ENCODE results near the gene CCIN. TPM values are rescaled to one million over a fixed set of nuclear protein-coding genes. Genes with fewer than 3 reads are reported as not detected.
"Not testable (repeated sequence)": the region's sequence is repeated elsewhere in the genome, so short reads cannot be mapped to it uniquely, and the experiment has no call there.

Gene CCIN
- total and polyA plus RNA-seq, 3 experiments from 2014 or later, result 0.14 TPM; not detected in 2

DNA sequence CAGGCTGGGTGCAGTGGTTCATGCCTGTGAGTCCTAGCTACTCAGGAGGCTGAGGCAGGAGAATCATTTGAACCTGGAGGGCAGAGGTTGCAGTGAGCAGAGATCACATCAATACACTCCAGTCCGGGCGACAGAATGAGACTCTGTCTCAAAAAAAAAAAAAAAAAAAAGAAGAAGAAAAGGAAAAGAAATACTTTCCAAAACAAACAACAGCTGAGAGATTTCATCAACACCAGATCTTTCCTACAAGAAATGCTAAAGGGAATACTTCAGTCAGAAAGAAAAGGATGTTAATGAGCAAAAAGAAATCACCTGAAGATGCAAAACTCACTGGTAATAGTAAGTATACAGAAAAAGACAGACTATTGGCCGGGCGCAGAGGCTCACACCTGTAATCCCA lies 8.4 kb downstream of the CCIN start:
- Histone ChIP-seq H3K4me1 (ENCODE audit: insufficient read depth, low read length) (no peaks in the 10 kb centered on the region), H3K9me3 (ENCODE audit: low read length) (no peaks in the 10 kb centered on the region), H3K27me3 (ENCODE audit: insufficient read depth, low read length, poor library complexity, severe bottlenecking) (no peaks in the 10 kb centered on the region), H3K36me3 (ENCODE audit: insufficient read depth, low read length) (no peaks in the 10 kb centered on the region), H3K27ac (ENCODE audit: low read depth, low read length) (no peak overlapping the region), H3K4me3 (ENCODE audit: low read length) (no peak overlapping the region)
- CTCF ChIA-PET, result interaction anchor here (1.1 kb wide), 1 partner anchor 13 kb away, joined by 4 read pairs; the partner anchor contains the start of gene CLTA
- Mint-ChIP-seq H3K4me1 (peaks cover 0 to 3% (median 0%) of the 10 kb centered on the region in 3 donors), H3K4me3 (no peak overlapping the region), H3K27me3 (peaks cover 6 to 8% of the 10 kb centered on the region in 2 donors), H3K27ac (no peak overlapping the region), H3K36me3 (peaks cover 0 to 5% (median 0%) of the 10 kb centered on the region in 3 donors), H3K9me3 (peaks cover 0 to 2% (median 0%) of the 10 kb centered on the region in 5 donors)
- no peak for DNase-seq
- POLR2A ChIA-PET, result no interaction called here

DNA sequence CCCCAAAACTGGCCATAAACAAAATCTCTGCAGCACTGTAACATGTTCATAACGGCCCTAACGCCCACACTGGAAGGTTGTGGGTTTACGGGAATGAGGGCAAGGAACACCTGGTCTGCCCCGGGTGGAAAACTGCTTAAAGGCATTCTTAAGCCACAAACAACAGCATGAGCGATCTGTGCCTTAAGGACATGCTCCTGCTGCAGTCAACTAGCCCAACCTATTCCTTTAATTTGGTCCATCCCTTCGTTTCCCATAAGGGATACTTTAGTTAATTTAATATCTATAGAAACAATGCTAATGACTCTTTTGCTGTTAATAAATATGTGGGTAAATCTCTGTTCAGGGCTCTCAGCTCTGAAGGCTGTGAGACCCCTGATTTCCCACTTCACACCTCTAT lies 11.1 kb downstream of the CCIN start:
- DNase-seq; H3K36me3 Mint-ChIP-seq; H3K9me3 Mint-ChIP-seq; H3K4me3 ChIP-seq (ENCODE audit: low read length); H3K36me3 ChIP-seq (ENCODE audit: insufficient read depth, low read length); H3K27ac Mint-ChIP-seq; CTCF ChIA-PET; H3K27me3 ChIP-seq (ENCODE audit: insufficient read depth, low read length, poor library complexity, severe bottlenecking); POLR2A ChIA-PET; H3K4me1 ChIP-seq (ENCODE audit: insufficient read depth, low read length); H3K27ac ChIP-seq (ENCODE audit: low read depth, low read length); H3K9me3 ChIP-seq (ENCODE audit: low read length); H3K27me3 Mint-ChIP-seq; H3K4me1 Mint-ChIP-seq; H3K4me3 Mint-ChIP-seq: not testable (repeated sequence)

DNA sequence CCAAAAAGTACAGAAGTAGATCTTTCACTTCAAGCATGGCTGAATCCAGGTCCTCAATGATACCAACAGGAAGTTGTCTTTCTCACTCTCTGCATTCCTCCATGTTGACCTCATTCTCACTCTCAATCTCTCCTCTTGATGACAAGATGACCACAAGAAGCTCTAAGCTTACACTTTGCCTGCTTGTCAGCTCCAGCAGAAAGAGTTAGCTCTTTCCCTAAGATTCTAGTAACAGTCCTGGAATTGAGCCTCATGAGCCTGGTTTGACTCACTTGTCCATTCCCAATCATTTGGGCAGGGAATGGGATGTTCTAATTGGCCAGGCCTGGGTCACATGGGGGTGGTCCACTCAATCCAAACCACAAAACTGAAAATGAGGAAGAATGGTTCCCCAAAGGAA lies 18.2 kb downstream of the CCIN start:
- Histone ChIP-seq H3K27ac (ENCODE audit: low read depth, low read length) (no peak overlapping the region), H3K36me3 (ENCODE audit: insufficient read depth, low read length) (no peaks in the 10 kb centered on the region), H3K27me3 (ENCODE audit: insufficient read depth, low read length, poor library complexity, severe bottlenecking) (no peaks in the 10 kb centered on the region), H3K9me3 (ENCODE audit: low read length) (no peaks in the 10 kb centered on the region), H3K4me3 (ENCODE audit: low read length) (no peak overlapping the region), H3K4me1 (ENCODE audit: insufficient read depth, low read length) (peaks cover 14% of the 10 kb centered on the region)
- H3K4me3 Mint-ChIP-seq, result peak overlapping the region in 2 of 7 donors; percentile 5 to 23
- no peaks in the 10 kb centered on the region for H3K9me3 Mint-ChIP-seq
- peaks cover 0 to 4% of the 10 kb centered on the region in 2 donors for H3K27me3 Mint-ChIP-seq
- H3K4me1 Mint-ChIP-seq, result peaks cover 18 to 23% (median 21%) of the 10 kb centered on the region in 3 donors
- POLR2A ChIA-PET, result no interaction called here
- H3K36me3 Mint-ChIP-seq, result peaks cover 0 to 11% (median 0%) of the 10 kb centered on the region in 3 donors
- peak in 1 of 5 donors; percentile 18 for DNase-seq
- CTCF ChIA-PET, result interaction anchor here (1.1 kb wide), 1 partner anchor 20 kb away, joined by 3 read pairs; no protein-coding TSS in a partner anchor
- H3K27ac Mint-ChIP-seq, result peak overlapping the region in 5 of 8 donors; percentile 32 to 92 (median 61)

DNA sequence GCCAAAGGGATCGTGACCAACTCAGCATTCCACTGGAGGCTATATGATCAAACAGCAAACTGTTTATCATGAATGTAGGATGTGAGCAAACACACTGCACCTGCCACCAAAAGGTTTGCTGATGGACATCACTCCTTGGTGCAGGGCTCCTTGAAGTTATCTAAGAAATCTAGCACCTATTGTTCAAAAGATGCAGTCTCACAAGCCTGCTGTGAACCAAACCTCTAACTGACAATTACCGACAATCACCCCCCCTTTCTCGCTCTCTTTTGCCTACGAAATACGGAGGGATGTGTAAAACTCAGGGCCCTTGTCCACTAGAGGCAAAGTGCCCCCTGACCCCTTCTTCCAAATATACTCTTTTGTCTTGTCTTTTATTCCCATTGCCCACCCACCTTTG lies 19.0 kb downstream of the CCIN start:
- Histone ChIP-seq H3K4me3 (ENCODE audit: low read length) (no peak overlapping the region), H3K27ac (ENCODE audit: low read depth, low read length) (no peak overlapping the region), H3K36me3 (ENCODE audit: insufficient read depth, low read length) (no peaks in the 10 kb centered on the region), H3K4me1 (ENCODE audit: insufficient read depth, low read length) (peaks cover 22% of the 10 kb centered on the region), H3K27me3 (ENCODE audit: insufficient read depth, low read length, poor library complexity, severe bottlenecking) (no peaks in the 10 kb centered on the region), H3K9me3 (ENCODE audit: low read length) (no peaks in the 10 kb centered on the region)
- H3K36me3 Mint-ChIP-seq, result peaks cover 0 to 11% (median 0%) of the 10 kb centered on the region in 3 donors
- POLR2A ChIA-PET, result no interaction called here
- CTCF ChIA-PET, result interaction anchor here (1.1 to 1.3 kb wide), 2 partner anchors 21 kb away, joined by 3 read pairs; no protein-coding TSS in a partner anchor
- peaks cover 0 to 4% of the 10 kb centered on the region in 2 donors for H3K27me3 Mint-ChIP-seq
- peak overlapping the region in 5 of 8 donors; percentile 18 to 95 (median 61) for H3K27ac Mint-ChIP-seq
- H3K9me3 Mint-ChIP-seq, result no peaks in the 10 kb centered on the region
- H3K4me1 Mint-ChIP-seq, result peaks cover 26 to 31% (median 29%) of the 10 kb centered on the region in 3 donors
- DNase-seq, result no peak
- peak overlapping the region in 2 of 7 donors; percentile 12 to 14 for H3K4me3 Mint-ChIP-seq

DNA sequence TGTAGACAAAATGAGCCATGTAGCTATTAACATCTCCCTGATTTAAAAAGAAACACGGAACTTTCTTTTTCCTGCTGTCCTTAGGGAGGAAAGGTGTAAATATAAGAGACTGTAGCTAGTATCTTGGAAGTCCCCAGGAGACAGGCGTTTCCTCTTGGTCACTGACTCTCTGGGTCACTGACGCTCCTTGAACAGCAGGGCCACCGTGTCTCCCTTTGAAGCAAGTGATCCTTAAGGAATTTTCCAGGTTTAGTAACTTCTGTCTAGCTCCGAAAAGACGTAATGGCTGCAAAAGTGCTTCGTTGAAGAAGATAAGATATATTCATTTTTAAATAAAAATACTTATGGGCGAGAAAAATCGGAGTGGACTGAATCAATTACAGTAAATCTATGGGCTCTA lies 20.8 kb downstream of the CCIN start:
- Histone ChIP-seq H3K27me3 (ENCODE audit: insufficient read depth, low read length, poor library complexity, severe bottlenecking) (no peaks in the 10 kb centered on the region), H3K4me3 (ENCODE audit: low read length) (peak overlapping the region; percentile 82), H3K4me1 (ENCODE audit: insufficient read depth, low read length) (peaks cover 39% of the 10 kb centered on the region), H3K27ac (ENCODE audit: low read depth, low read length) (peak overlapping the region; percentile 90), H3K36me3 (ENCODE audit: insufficient read depth, low read length) (no peaks in the 10 kb centered on the region), H3K9me3 (ENCODE audit: low read length) (no peaks in the 10 kb centered on the region)
- peaks cover 0 to 4% of the 10 kb centered on the region in 2 donors for H3K27me3 Mint-ChIP-seq
- DNase-seq, result no peak
- peaks cover 43 to 48% (median 47%) of the 10 kb centered on the region in 3 donors for H3K4me1 Mint-ChIP-seq
- no peaks in the 10 kb centered on the region for H3K9me3 Mint-ChIP-seq
- peak overlapping the region in 5 of 8 donors; percentile 83 to 96 (median 92) for H3K27ac Mint-ChIP-seq
- H3K4me3 Mint-ChIP-seq, result peak overlapping the region; percentile 91 to 97 (median 95)
- CTCF ChIA-PET, result interaction anchor here (0.6 to 3.9 kb wide), 17 partner anchors 12 to 138 kb away, joined by 3 to 35 read pairs (median 5); partner anchors contain the start of genes CCIN and GLIPR2
- POLR2A ChIA-PET, result interaction anchor here (0.5 to 1.8 kb wide), 8 partner anchors 11 to 1275 kb away, joined by 3 to 11 read pairs (median 4); partner anchors contain the start of genes GLIPR2, GNE and ZBTB5
- H3K36me3 Mint-ChIP-seq, result peaks cover 0 to 25% (median 4%) of the 10 kb centered on the region in 3 donors

DNA sequence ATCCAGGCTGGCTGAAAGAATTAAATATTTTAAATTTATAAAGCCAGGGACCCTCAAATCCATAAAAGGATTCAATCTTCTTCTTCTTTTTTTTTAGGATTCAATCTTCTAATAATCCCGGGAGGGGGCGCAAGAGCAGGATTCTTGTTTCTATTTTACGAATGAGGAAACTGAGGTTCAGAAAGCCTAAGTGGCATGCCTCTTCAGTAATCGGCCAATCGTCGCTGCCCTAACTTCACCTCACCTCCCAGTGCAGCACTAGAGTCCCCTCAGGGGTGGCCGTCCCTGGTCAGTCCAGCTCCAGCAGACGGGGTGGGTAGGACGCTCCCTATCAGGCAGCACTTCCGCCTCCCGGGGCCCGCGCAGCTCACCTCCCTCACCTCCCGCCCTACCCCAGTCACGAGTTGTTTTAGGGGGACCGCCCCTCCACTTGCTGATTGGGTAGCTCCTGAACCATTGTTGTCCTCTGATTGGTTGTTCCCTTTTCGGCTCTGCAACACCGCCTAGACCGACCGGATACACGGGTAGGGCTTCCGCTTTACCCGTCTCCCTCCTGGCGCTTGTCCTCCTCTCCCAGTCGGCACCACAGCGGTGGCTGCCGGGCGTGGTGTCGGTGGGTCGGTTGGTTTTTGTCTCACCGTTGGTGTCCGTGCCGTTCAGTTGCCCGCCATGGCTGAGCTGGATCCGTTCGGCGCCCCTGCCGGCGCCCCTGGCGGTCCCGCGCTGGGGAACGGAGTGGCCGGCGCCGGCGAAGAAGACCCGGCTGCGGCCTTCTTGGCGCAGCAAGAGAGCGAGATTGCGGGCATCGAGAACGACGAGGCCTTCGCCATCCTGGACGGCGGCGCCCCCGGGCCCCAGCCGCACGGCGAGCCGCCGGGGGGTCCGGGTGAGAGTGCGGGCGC lies 21.5 kb downstream of the CCIN start, which contains the start of gene CLTA:
Gene CLTA, plus strand, starts transcription at position 534 of the 902 bp plus-strand sequence. Its CDS starts 136 bp downstream, at position 670.
- H3K4me3 ChIP-seq (ENCODE audit: low read length), result peak within 1 kb of the TSS; percentile 82
- H3K4me1 ChIP-seq (ENCODE audit: insufficient read depth, low read length), result peaks cover 41% of the 10 kb centered on the region
- no peaks in the 10 kb centered on the region for H3K9me3 Mint-ChIP-seq
- no peaks in the 10 kb centered on the region for H3K36me3 ChIP-seq (ENCODE audit: insufficient read depth, low read length)
- H3K9me3 ChIP-seq (ENCODE audit: low read length), result no peaks in the 10 kb centered on the region
- H3K27me3 Mint-ChIP-seq, result peaks cover 0 to 4% of the 10 kb centered on the region in 2 donors
- H3K4me3 Mint-ChIP-seq, result peak within 1 kb of the TSS; percentile 91 to 97 (median 95)
- ChIA-PET CTCF (interaction anchor here (0.6 to 3.9 kb wide), 20 partner anchors 8 to 137 kb away, joined by 3 to 35 read pairs (median 4); partner anchors contain the start of genes CCIN and GLIPR2), POLR2A (interaction anchor here (0.5 to 1.8 kb wide), 9 partner anchors 10 to 1275 kb away, joined by 3 to 11 read pairs (median 4); partner anchors contain the start of genes GLIPR2, GNE and ZBTB5)
- H3K36me3 Mint-ChIP-seq, result peaks cover 0 to 31% (median 7%) of the 10 kb centered on the region in 3 donors
- DNase-seq, result peak; percentile 90 to 96 (median 95)
- peaks cover 49 to 54% (median 53%) of the 10 kb centered on the region in 3 donors for H3K4me1 Mint-ChIP-seq
- H3K27ac Mint-ChIP-seq, result peak within 1 kb of the TSS; percentile 83 to 98 (median 95)
- H3K27me3 ChIP-seq (ENCODE audit: insufficient read depth, low read length, poor library complexity, severe bottlenecking), result no peaks in the 10 kb centered on the region
- peak within 1 kb of the TSS; percentile 90 for H3K27ac ChIP-seq (ENCODE audit: low read depth, low read length)

DNA sequence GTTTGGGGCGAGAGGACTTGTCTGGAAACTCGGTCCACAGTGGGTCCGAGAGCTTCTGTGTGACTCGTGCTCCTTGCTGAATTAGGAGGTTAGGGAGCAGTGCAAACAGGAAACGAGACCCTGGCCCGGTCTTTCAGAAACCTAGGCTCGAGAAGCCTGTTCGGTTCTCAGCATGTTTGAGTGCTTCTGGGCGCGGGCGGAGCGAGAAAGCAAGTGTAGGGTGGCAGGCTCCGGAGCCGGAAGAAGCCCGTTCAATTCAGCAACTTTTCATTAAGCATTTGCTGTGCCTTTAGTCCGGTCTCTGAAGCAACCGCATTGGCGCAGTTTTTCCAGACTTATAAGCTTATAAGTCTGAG lies 22.1 kb downstream of the CCIN start:
- CTCF ChIA-PET, result interaction anchor here (0.6 to 3.9 kb wide), 16 partner anchors 8 to 137 kb away, joined by 3 to 35 read pairs (median 6); partner anchors contain the start of gene CCIN
- Mint-ChIP-seq H3K4me3 (peak overlapping the region; percentile 91 to 97 (median 95)), H3K27me3 (peaks cover 0 to 4% of the 10 kb centered on the region in 2 donors), H3K4me1 (peaks cover 49 to 54% (median 53%) of the 10 kb centered on the region in 3 donors), H3K9me3 (no peaks in the 10 kb centered on the region), H3K27ac (peak overlapping the region; percentile 83 to 98 (median 93)), H3K36me3 (peaks cover 0 to 32% (median 7%) of the 10 kb centered on the region in 3 donors)
- peak overlapping the region; percentile 90 for H3K27ac ChIP-seq (ENCODE audit: low read depth, low read length)
- H3K4me1 ChIP-seq (ENCODE audit: insufficient read depth, low read length), result peaks cover 41% of the 10 kb centered on the region
- peak; percentile 13 to 59 (median 38) for DNase-seq
- H3K36me3 ChIP-seq (ENCODE audit: insufficient read depth, low read length), result no peaks in the 10 kb centered on the region
- H3K9me3 ChIP-seq (ENCODE audit: low read length), result no peaks in the 10 kb centered on the region
- no peaks in the 10 kb centered on the region for H3K27me3 ChIP-seq (ENCODE audit: insufficient read depth, low read length, poor library complexity, severe bottlenecking)
- H3K4me3 ChIP-seq (ENCODE audit: low read length), result peak overlapping the region; percentile 82
- POLR2A ChIA-PET, result interaction anchor here (0.6 to 1.8 kb wide), 8 partner anchors 10 to 82 kb away, joined by 3 to 11 read pairs (median 4); partner anchors contain the start of genes GLIPR2 and GNE

Measured in CD8-positive, alpha-beta memory T cell (primary cell).